Inferior parietal cortex (tissue), 1 donor: ENCODE measurements around the gene PPP1R12B.
"Not testable (repeated sequence)": the region's sequence is repeated elsewhere in the genome, so short reads cannot be mapped to it uniquely, and the experiment has no call there.

Experiments used
- DNase-seq: peaks from one replicate; pipeline ENCODE4 v3.0.0-alpha.2; 2016; ENCODE audit errors: extremely low spot score

PPP1R12B gene

DNA sequence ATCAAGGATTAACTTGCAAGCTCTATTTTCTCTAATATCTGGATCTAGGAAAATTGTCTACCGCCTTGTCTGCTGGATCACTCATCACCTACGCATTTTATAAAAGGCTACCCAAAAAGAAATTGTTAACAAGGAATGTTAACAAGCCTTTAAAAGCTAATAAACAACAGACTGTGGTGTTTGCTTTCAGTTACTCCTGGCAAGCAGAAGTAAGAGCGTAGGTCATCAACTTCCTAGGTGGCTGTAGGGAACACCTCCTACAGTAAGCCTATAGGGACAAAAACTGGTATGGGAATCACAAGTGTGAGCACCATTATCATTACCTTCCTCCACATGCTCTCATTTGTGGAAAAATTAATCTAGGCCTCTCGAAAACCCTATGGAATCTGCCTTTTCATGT, 206.1 kb downstream of the PPP1R12B start:
- DNase-seq, result not testable (repeated sequence)

DNA sequence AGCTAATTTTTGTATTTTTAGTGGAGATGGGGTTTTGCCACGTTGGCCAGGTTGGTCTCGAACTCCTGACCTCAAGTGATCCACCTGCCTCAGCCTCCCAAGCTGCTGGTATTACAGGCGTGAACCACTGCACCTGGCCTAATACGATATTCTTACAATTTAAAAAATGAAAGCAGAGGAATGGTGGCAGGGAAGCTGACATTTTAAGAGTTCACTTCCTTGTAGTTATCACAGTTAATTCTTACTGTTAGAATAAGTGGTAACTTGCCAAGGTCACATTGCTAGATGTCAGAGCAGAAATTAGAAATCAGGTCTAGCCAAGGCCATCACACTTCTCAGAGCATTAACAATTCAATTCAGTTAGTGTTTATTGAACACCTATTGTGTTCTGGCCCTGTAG, 207.5 kb downstream of the PPP1R12B start:
- DNase-seq, result not testable (repeated sequence)

GRCh38 chr1:202557662-202558061, 209.2 kb downstream of the PPP1R12B start:
- not testable (repeated sequence) for DNase-seq

DNA sequence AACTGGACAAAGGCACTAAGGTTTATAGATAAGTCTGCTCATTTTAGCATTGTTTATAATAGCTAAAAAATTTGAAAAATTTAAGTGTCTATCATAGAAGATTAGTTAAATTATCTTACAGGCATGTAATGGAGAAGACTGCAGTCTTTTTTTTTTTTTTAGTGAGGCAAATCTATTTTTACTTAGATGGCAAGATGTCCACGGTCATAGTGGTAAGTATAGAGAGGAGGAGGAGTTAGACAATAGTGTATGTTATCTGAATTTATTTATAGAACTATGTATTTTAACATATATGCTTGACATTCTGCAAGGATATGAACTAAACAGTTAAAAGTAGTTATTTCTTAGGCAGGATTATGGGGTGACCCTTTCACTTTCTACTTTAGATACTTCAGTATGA, 212.7 kb downstream of the PPP1R12B start:
- no peak for DNase-seq

DNA sequence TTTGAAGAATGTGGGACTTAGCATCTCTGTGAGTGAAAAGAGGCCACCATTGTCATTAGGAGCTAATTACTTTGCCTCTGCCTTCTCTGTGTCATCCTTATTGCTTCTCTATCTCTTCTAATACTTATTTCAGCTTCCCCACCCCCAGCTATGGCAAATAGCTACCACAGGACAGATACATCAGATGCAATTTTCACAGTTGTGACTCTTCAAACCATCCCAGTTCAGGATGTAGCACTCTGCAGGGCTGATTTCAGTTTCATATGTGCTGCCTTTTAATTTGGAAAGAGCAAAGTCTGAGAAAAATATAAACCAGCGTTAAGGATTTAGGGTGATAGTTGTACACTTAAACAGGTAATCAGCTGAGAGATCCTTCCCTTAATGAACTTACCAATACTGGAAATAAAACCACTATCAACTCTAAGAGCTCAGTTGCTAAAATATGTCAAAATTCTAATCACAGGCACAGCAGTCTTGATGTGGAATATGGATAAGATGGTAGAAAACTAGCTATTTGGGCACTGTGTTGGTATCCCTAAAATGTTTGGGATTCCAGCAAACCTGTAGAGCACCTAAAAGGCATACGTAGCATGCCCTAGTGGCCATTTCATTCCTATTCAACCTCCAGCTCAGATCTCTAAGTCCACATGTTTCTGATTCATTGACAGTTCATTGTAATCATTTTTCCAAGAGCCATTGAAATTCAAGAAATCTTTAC, 213.4 kb downstream of the PPP1R12B start:
- DNase-seq, result no peak

- no peak for DNase-seq
These were observed 214.1 kb downstream of the PPP1R12B start for GRCh38 chr1:202562444-202563060.

GRCh38 chr1:202563818-202564217, 215.3 kb downstream of the PPP1R12B start:
- DNase-seq, result no peak

DNA sequence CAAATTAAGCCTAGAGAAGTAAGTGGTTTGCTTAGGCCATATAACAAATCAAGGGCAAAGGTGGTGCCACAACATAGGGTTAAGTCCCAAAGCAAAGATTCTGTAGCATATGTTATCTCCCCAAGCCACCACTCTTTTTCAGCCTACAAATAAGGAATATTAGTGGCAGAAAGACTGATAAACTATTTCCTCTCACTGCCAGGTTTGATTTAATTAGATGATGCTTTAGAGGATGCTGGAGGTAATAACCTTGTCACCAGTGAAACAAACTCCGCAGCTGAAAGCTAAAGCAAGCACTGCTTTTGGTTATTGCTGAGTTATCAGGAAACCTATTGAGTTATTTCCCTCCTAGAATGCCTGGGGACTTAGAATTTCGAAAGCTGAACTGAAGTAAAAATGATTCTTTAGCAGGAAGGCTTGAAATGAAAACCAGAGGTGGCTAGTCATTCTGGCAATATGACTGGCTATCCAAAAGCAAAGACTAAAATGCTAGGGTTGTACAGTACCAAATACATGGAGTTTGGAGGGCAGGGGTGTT, 216.5 kb downstream of the PPP1R12B start:
- no peak for DNase-seq

- no peak for DNase-seq
These were observed 217.5 kb downstream of the PPP1R12B start for GRCh38 chr1:202565890-202566602.

DNA sequence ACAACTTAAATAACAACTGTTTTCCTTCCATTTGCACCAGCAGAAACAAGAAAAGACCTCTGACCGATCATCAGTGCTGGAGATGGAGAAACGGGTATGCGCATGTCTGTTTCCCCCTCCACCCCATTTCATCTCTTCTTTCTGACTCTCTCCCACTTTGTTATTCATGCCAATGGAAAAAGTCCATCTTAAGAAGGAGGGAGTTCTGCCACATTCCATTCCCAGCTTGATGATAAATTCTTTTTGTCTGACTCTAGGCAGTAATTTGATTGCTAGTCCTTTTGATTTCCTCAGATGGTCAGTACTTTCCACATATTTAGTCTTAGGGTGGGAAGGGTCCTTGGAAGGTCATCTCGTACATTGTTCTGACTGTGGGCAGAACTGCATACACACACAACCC, 219.2 kb downstream of the PPP1R12B start:
- no peak for DNase-seq

DNA sequence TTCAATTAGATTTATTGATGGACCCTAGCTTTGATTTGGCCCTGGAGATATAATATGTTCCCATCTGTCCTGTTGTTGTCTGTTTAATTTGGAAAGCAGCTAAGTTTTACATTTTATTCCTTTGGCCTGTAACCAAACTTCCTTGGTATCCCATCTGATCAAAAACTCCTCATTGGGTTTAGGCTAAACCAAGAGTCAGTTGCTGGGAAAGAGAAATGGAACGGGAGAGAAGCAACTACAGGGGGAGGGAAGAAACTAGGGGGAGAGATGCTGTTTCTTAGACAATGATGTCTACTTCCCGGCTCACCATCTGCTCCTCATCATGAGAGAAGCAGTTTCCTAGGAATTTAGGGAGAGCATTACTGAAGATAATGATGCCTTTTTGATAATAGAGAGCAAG, 219.9 kb downstream of the PPP1R12B start:
- no peak for DNase-seq

- DNase-seq, result no peak
These were observed 220.3 kb downstream of the PPP1R12B start for GRCh38 chr1:202568826-202569225.

GRCh38 chr1:202569393-202570322, 221.2 kb downstream of the PPP1R12B start:
- DNase-seq, result no peak

DNA sequence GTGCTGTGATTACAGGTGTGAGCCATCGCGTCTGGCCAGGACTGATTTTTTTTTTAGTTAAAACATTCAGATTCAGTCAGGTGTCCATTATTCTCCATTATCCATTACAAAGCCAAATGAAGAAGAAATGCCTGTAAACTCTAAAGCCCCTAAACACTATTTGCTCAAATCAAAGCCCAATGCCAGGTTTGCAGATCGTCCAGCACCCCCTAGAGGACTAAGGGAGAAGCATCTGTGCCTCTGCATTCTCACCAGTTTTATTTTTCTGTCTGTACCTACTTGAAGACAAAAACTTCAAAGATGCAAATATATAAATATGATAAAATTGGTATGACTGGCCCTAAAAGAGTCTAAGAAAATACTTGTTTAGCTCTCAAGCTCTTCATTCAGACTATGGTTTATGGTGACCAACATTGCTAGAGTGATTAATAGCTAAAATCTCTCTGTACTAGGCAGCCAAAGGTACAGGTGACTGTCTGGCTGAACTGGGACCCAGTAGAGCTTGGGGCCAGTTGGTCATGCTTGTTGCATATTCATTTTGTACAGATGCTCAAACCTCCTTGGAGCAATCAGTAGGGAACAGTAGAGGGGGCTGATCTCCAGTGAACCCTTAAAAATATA, 223.3 kb downstream of the PPP1R12B start:
- peak; percentile 77 for DNase-seq

DNA sequence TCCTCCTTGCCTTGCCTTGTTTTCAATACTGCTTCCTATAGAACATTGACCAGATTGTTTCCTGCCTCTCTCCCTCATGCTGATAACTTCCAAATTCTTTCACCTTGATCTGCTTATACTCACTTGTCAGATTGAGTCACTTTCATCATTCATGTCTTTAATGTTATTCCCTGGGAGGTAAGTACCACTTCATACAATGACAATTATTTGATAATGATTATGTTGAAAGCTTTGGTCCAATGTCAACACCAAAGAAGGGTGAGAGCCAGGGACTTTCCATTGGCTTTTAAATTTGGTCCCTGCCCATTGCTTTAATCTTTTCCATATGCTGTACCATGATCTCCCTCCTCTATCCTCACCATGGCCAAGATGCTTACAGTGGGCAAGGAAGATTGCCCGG, 224.4 kb downstream of the PPP1R12B start:
- DNase-seq, result no peak

GRCh38 chr1:202575918-202576653, 227.6 kb downstream of the PPP1R12B start:
- no peak for DNase-seq

- DNase-seq, result no peak
These were observed 228.3 kb downstream of the PPP1R12B start for GRCh38 chr1:202576816-202577215.

GRCh38 chr1:202577381-202577780, 228.9 kb downstream of the PPP1R12B start:
- DNase-seq, result no peak

GRCh38 chr1:202578001-202578504, 229.6 kb downstream of the PPP1R12B start:
- DNase-seq, result no peak

GRCh38 chr1:202578565-202578964, 230.1 kb downstream of the PPP1R12B start:
- no peak for DNase-seq
